ENCODE results near the gene SPOPL.

Gene SPOPL

DNA sequence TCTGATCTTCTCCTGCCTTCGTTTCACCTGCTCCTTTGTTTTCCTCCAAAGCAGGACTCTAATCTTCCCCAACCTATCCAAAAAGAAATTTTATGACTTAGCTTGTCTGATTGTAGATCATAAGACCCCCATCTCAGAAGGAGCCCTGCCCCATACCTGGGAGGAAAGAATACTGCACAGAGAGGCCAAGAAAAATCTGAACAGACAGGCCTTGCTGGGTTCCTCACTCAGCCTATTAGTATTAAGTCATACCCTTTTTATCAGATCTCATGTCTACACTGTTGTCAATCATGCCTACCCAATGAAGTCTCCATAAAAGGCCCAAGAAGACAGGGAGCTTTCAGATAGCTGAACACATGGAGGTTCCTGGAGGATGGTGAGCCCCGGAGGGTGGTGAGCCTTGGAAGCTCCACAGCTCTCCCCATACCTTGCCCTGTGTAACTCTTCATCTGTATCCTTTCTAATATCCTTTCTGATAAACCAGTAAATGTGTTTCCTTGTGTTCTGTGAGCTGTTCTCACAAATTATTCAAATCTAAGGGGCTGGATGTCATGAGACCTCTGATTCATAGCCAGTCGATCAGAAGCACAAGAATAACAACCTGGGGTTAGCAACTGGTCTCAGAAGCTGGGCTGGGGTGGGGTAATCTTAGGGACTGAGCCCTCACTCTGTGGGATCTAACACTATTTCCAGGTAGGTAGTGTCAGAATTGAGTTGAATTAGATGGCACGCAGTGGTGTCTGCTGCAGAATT lies 108.8 kb downstream of the SPOPL start:
- no peak for DNase-seq (ENCODE audit: low read depth)
- H3K4me3 ChIP-seq (replicated peaks; ENCODE audit: low read depth, low read length), result no peak overlapping the region
- TF ChIP-seq, protein P1, sequence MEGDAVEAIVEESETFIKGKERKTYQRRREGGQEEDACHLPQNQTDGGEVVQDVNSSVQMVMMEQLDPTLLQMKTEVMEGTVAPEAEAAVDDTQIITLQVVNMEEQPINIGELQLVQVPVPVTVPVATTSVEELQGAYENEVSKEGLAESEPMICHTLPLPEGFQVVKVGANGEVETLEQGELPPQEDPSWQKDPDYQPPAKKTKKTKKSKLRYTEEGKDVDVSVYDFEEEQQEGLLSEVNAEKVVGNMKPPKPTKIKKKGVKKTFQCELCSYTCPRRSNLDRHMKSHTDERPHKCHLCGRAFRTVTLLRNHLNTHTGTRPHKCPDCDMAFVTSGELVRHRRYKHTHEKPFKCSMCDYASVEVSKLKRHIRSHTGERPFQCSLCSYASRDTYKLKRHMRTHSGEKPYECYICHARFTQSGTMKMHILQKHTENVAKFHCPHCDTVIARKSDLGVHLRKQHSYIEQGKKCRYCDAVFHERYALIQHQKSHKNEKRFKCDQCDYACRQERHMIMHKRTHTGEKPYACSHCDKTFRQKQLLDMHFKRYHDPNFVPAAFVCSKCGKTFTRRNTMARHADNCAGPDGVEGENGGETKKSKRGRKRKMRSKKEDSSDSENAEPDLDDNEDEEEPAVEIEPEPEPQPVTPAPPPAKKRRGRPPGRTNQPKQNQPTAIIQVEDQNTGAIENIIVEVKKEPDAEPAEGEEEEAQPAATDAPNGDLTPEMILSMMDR (IDR thresholded peaks at IDR 0.05; ENCODE audit: low read length, missing control alignments), result no peak

GRCh38 chr2:138615257-138615656 lies 113.7 kb downstream of the SPOPL start:
- TF ChIP-seq, protein P1 (IDR thresholded peaks at IDR 0.05; ENCODE audit: low read length, missing control alignments), result no peak
- no peak overlapping the region for H3K4me3 ChIP-seq (replicated peaks; ENCODE audit: low read depth, low read length)
- DNase-seq (ENCODE audit: low read depth), result peak; percentile 9

- no peak for DNase-seq (ENCODE audit: low read depth)
- no peak overlapping the region for H3K4me3 ChIP-seq (replicated peaks; ENCODE audit: low read depth, low read length)
- TF ChIP-seq, protein P1 (IDR thresholded peaks at IDR 0.05; ENCODE audit: low read length, missing control alignments), result no peak
Observed at GRCh38 chr2:138617026-138617425, 115.5 kb downstream of the SPOPL start.

DNA sequence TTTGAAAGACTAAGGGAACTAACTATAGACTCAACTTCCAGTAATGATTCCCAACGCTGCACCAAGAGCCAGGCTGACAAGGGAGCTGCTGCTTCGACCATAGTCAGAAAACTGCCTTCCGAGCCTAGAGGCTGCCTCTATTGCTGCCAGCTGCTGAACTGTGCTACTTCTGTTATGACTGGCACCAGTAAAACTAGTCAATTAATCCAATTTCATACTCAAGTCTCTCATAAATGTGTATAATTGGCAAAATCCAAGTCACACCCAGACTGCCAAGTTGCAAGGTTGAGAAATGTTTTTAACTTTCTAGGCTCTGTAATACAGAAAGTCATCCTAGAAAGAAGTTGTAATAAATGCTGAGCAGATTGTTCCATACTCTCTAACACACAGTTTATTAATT lies 117.4 kb downstream of the SPOPL start:
- no peak overlapping the region for H3K4me3 ChIP-seq (replicated peaks; ENCODE audit: low read depth, low read length)
- no peak for DNase-seq (ENCODE audit: low read depth)
- TF ChIP-seq, protein P1 (IDR thresholded peaks at IDR 0.05; ENCODE audit: low read length, missing control alignments), result no peak

DNA sequence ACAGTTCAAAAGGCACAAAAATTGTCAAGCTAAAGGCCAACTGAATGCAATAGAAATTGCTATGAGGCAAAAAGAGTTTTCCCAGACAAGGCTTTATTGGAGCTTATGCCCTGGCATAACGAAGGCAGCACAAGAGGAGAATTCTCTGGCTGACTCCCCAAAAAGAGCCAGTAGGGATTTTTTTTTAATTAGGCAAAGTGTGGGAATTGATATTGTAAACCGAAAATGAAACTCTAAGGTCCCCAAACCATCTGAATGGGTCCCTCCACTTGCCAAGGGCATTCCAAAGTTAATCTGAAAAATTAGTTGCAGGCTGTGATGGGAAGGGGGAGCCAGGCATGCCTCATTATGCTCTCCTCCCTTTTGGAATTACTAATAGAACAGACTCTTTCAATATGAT lies 118.9 kb downstream of the SPOPL start:
- DNase-seq (ENCODE audit: low read depth), result no peak
- TF ChIP-seq, protein P1 (IDR thresholded peaks at IDR 0.05; ENCODE audit: low read length, missing control alignments), result no peak
- no peak overlapping the region for H3K4me3 ChIP-seq (replicated peaks; ENCODE audit: low read depth, low read length)

DNA sequence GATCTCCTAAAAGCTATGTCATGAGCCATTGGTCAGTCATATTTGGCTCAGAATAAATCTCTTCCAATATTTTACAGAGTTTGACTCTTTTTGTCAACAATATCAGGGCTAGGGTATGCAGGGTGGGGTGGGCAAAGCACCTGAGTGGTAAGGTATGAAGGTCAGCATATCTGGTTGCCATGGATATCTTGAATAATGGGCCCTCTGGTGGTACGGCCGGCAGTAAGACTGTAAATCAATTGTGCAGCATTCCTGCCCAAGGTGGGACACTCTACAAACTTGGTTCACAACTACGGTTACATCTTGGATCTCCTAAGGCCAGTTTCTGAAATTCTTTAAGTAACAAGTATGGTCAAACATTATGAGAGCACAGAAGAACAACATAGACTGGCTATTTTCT lies 119.6 kb downstream of the SPOPL start:
- TF ChIP-seq, protein P1 (IDR thresholded peaks at IDR 0.05; ENCODE audit: low read length, missing control alignments), result no peak
- no peak for DNase-seq (ENCODE audit: low read depth)
- H3K4me3 ChIP-seq (replicated peaks; ENCODE audit: low read depth, low read length), result no peak overlapping the region

- no peak for DNase-seq (ENCODE audit: low read depth)
- TF ChIP-seq, protein P1 (IDR thresholded peaks at IDR 0.05; ENCODE audit: low read length, missing control alignments), result no peak
Observed at GRCh38 chr2:138622613-138623012, 121.0 kb downstream of the SPOPL start.

More at GRCh38 chr2:138622613-138623012, 121.0 kb downstream of the SPOPL start:
- no peak overlapping the region for H3K4me3 ChIP-seq (replicated peaks; ENCODE audit: low read depth, low read length)

Measured in fibroblast of pulmonary artery (primary cell).